ENCODE data around the gene SETD4.

The SETD4 gene

GRCh38 chr21:36041910-36042309 lies 18.4 kb downstream of the SETD4 start:
- Mint-ChIP-seq H3K9me3 (no peaks in the 10 kb centered on the region), H3K27me3 (no peaks in the 10 kb centered on the region), H3K27ac (no peak overlapping the region), H3K4me1 (ENCODE audit: low read depth) (no peaks in the 10 kb centered on the region), H3K36me3 (ENCODE audit: low read depth) (peaks cover 67% of the 10 kb centered on the region), H3K4me3 (no peak overlapping the region)

- Mint-ChIP-seq H3K27ac (no peak overlapping the region), H3K4me3 (no peak overlapping the region), H3K36me3 (ENCODE audit: low read depth) (peaks cover 63% of the 10 kb centered on the region), H3K9me3 (no peaks in the 10 kb centered on the region), H3K4me1 (ENCODE audit: low read depth) (no peaks in the 10 kb centered on the region), H3K27me3 (no peaks in the 10 kb centered on the region)
Observed at GRCh38 chr21:36040389-36040788, 19.9 kb downstream of the SETD4 start.

- peaks cover 63% of the 10 kb centered on the region for H3K36me3 Mint-ChIP-seq (ENCODE audit: low read depth)
- no peak overlapping the region for H3K4me3 Mint-ChIP-seq
- no peaks in the 10 kb centered on the region for H3K27me3 Mint-ChIP-seq
- no peak overlapping the region for H3K27ac Mint-ChIP-seq
- H3K4me1 Mint-ChIP-seq (ENCODE audit: low read depth), result no peaks in the 10 kb centered on the region
- H3K9me3 Mint-ChIP-seq, result no peaks in the 10 kb centered on the region
Observed at GRCh38 chr21:36039861-36040260, 20.5 kb downstream of the SETD4 start.

GRCh38 chr21:36038701-36039497 lies 21.4 kb downstream of the SETD4 start:
- no peak overlapping the region for H3K4me3 Mint-ChIP-seq
- no peaks in the 10 kb centered on the region for H3K4me1 Mint-ChIP-seq (ENCODE audit: low read depth)
- no peak overlapping the region for H3K27ac Mint-ChIP-seq
- no peaks in the 10 kb centered on the region for H3K9me3 Mint-ChIP-seq
- peaks cover 61% of the 10 kb centered on the region for H3K36me3 Mint-ChIP-seq (ENCODE audit: low read depth)
- H3K27me3 Mint-ChIP-seq, result no peaks in the 10 kb centered on the region

- no peak overlapping the region for H3K27ac Mint-ChIP-seq
- H3K4me1 Mint-ChIP-seq (ENCODE audit: low read depth), result no peaks in the 10 kb centered on the region
- no peaks in the 10 kb centered on the region for H3K27me3 Mint-ChIP-seq
- H3K9me3 Mint-ChIP-seq, result no peaks in the 10 kb centered on the region
- peaks cover 42% of the 10 kb centered on the region for H3K36me3 Mint-ChIP-seq (ENCODE audit: low read depth)
- no peak overlapping the region for H3K4me3 Mint-ChIP-seq
Observed at GRCh38 chr21:36035381-36035791, 24.9 kb downstream of the SETD4 start.

- peaks cover 37% of the 10 kb centered on the region for H3K36me3 Mint-ChIP-seq (ENCODE audit: low read depth)
- no peak overlapping the region for H3K27ac Mint-ChIP-seq
- no peak overlapping the region for H3K4me3 Mint-ChIP-seq
- H3K9me3 Mint-ChIP-seq, result no peaks in the 10 kb centered on the region
- H3K27me3 Mint-ChIP-seq, result no peaks in the 10 kb centered on the region
- H3K4me1 Mint-ChIP-seq (ENCODE audit: low read depth), result no peaks in the 10 kb centered on the region
Observed at GRCh38 chr21:36034211-36034913, 26.0 kb downstream of the SETD4 start.

- Mint-ChIP-seq H3K27me3 (no peaks in the 10 kb centered on the region), H3K27ac (no peak overlapping the region), H3K4me3 (no peak overlapping the region), H3K36me3 (ENCODE audit: low read depth) (peaks cover 21% of the 10 kb centered on the region), H3K9me3 (no peaks in the 10 kb centered on the region), H3K4me1 (ENCODE audit: low read depth) (peaks cover 5% of the 10 kb centered on the region)
Observed at GRCh38 chr21:36032647-36033406, 27.5 kb downstream of the SETD4 start.

- Mint-ChIP-seq H3K36me3 (ENCODE audit: low read depth) (peaks cover 11% of the 10 kb centered on the region), H3K27me3 (no peaks in the 10 kb centered on the region), H3K27ac (no peak overlapping the region), H3K4me3 (no peak overlapping the region), H3K9me3 (no peaks in the 10 kb centered on the region), H3K4me1 (ENCODE audit: low read depth) (peaks cover 5% of the 10 kb centered on the region)
Observed at GRCh38 chr21:36030581-36031189, 29.6 kb downstream of the SETD4 start.

GRCh38 chr21:36029309-36029708 lies 31.0 kb downstream of the SETD4 start:
- Mint-ChIP-seq H3K27ac (no peak overlapping the region), H3K4me1 (ENCODE audit: low read depth) (peaks cover 5% of the 10 kb centered on the region), H3K36me3 (ENCODE audit: low read depth) (peaks cover 3% of the 10 kb centered on the region), H3K27me3 (no peaks in the 10 kb centered on the region), H3K9me3 (no peaks in the 10 kb centered on the region), H3K4me3 (no peak overlapping the region)

- peaks cover 5% of the 10 kb centered on the region for H3K4me1 Mint-ChIP-seq (ENCODE audit: low read depth)
- no peaks in the 10 kb centered on the region for H3K9me3 Mint-ChIP-seq
- no peaks in the 10 kb centered on the region for H3K27me3 Mint-ChIP-seq
- H3K4me3 Mint-ChIP-seq, result no peak overlapping the region
- no peak overlapping the region for H3K27ac Mint-ChIP-seq
- H3K36me3 Mint-ChIP-seq (ENCODE audit: low read depth), result no peaks in the 10 kb centered on the region
Observed at GRCh38 chr21:36028127-36029069, 31.9 kb downstream of the SETD4 start.

GRCh38 chr21:36027347-36027746 lies 33.0 kb downstream of the SETD4 start:
- no peaks in the 10 kb centered on the region for H3K9me3 Mint-ChIP-seq
- no peaks in the 10 kb centered on the region for H3K27me3 Mint-ChIP-seq
- no peak overlapping the region for H3K27ac Mint-ChIP-seq
- peaks cover 5% of the 10 kb centered on the region for H3K4me1 Mint-ChIP-seq (ENCODE audit: low read depth)
- H3K4me3 Mint-ChIP-seq, result no peak overlapping the region
- H3K36me3 Mint-ChIP-seq (ENCODE audit: low read depth), result no peaks in the 10 kb centered on the region

GRCh38 chr21:36024782-36025181 lies 35.5 kb downstream of the SETD4 start:
- H3K27ac Mint-ChIP-seq, result no peak overlapping the region
- H3K27me3 Mint-ChIP-seq, result no peaks in the 10 kb centered on the region
- peaks cover 5% of the 10 kb centered on the region for H3K4me1 Mint-ChIP-seq (ENCODE audit: low read depth)
- H3K9me3 Mint-ChIP-seq, result peaks cover 5% of the 10 kb centered on the region
- H3K36me3 Mint-ChIP-seq (ENCODE audit: low read depth), result peaks cover 4% of the 10 kb centered on the region
- no peak overlapping the region for H3K4me3 Mint-ChIP-seq

- Mint-ChIP-seq H3K9me3 (peaks cover 5% of the 10 kb centered on the region), H3K27me3 (no peaks in the 10 kb centered on the region), H3K36me3 (ENCODE audit: low read depth) (peaks cover 4% of the 10 kb centered on the region), H3K4me3 (no peak overlapping the region), H3K4me1 (ENCODE audit: low read depth) (no peaks in the 10 kb centered on the region), H3K27ac (no peak overlapping the region)
Observed at GRCh38 chr21:36023092-36023480, 37.2 kb downstream of the SETD4 start.
